CD4-positive, alpha-beta T cell (primary cell): ENCODE measurements around the gene LIN28B. TPM values are rescaled to one million over a fixed set of nuclear protein-coding genes. Genes with fewer than 3 reads are reported as not detected.
"Not testable (repeated sequence)": the region's sequence is repeated elsewhere in the genome, so short reads cannot be mapped to it uniquely, and the experiment has no call there.

ENCODE experiments used
- ATAC-seq: fragments of 200-7000 bp; cut with Tn5 transposase; one replicate; pipeline ENCODE4 v1.10.0; 2022; ENCODE audit warnings: mild to moderate bottlenecking; ENCODE audit not compliant: poor library complexity
- CTCF ChIA-PET: fragments of 350-600 bp; sonication (Branson Sonifier 250); formaldehyde crosslinking; loops from one replicate; lab custom pipeline; 2021; ENCODE audit warnings: antibody characterized with exemption, inconsistent platforms; lab: Charles Lee
- POLR2A ChIA-PET: fragments of 350-600 bp; sonication (Branson Sonifier 250); formaldehyde crosslinking; loops from one replicate; lab custom pipeline; 2021; ENCODE audit warnings: antibody characterized with exemption, inconsistent platforms; lab: Charles Lee
- DNase-seq, 14 experiments: peaks; one replicate each; pipeline ENCODE4 v3.0.0-alpha.2; 2013 to 2020; ENCODE audit warnings: mixed read lengths in 2 of 14
- H3K27ac ChIP-seq, 2 donors: one replicate each; pipeline versions ENCODE4 v1.5.1 to v1.7.0; 2013; ENCODE audit warnings: low read length in 2 of 2, low read depth in 1 of 2, mild to moderate bottlenecking in 1 of 2
- H3K27me3 ChIP-seq, 2 experiments: 1 replicate in 1 of 2; 2 replicates in 1 of 2; pipeline versions ENCODE4 v1.6.1 to v1.7.0; 2013; ENCODE audit warnings: low read length in 2 of 2, control low read depth in 1 of 2, mild to moderate bottlenecking in 1 of 2, moderate library complexity in 1 of 2; ENCODE audit not compliant: insufficient read depth in 2 of 2, control insufficient read depth in 1 of 2
- H3K36me3 ChIP-seq: one replicate; pipeline ENCODE4 v1.6.1; 2013; ENCODE audit warnings: low read length, control low read depth; ENCODE audit not compliant: insufficient read depth
- H3K4me1 ChIP-seq: one replicate; pipeline ENCODE4 v1.6.1; 2013; ENCODE audit warnings: low read length, control low read depth; ENCODE audit not compliant: insufficient read depth
- H3K4me3 ChIP-seq: one replicate; pipeline ENCODE4 v1.5.1; 2013; ENCODE audit warnings: mild to moderate bottlenecking, low read length, moderate library complexity
- H3K9me3 ChIP-seq, 2 experiments: 1 replicate in 1 of 2; 2 replicates in 1 of 2; pipeline versions ENCODE4 v1.6.1 to v1.7.0; 2013; ENCODE audit warnings: low read length in 2 of 2, mild to moderate bottlenecking in 2 of 2, control low read depth in 1 of 2, moderate library complexity in 1 of 2; ENCODE audit not compliant: control insufficient read depth in 1 of 2, insufficient read depth in 1 of 2
- H3K27ac Mint-ChIP-seq: one replicate; pipeline ENCODE4 v1.8.0; 2020; ENCODE audit warnings: mixed read lengths
- H3K27me3 Mint-ChIP-seq: one replicate; pipeline ENCODE4 v1.8.0; 2021; ENCODE audit warnings: mixed read lengths
- H3K36me3 Mint-ChIP-seq: one replicate; pipeline ENCODE4 v1.8.0; 2021; ENCODE audit warnings: low read depth, mixed read lengths
- H3K4me1 Mint-ChIP-seq: one replicate; pipeline ENCODE4 v1.8.0; 2021; ENCODE audit warnings: low read depth, mixed read lengths
- H3K4me3 Mint-ChIP-seq: one replicate; pipeline ENCODE4 v1.8.0; 2020; ENCODE audit warnings: mild to moderate bottlenecking, mixed read lengths
- H3K9me3 Mint-ChIP-seq: one replicate; pipeline ENCODE4 v1.8.0; 2020; ENCODE audit warnings: mixed read lengths
- intact Hi-C, 2 experiments: fragments of 100-400 bp; cut with DNase I in 1 of 2; cut with micrococcal nuclease in 1 of 2; formaldehyde crosslinking; loops; one replicate each; pipeline versions ENCODE4 v1.15.1 to v1.9.0; 2023 to 2025; cut with DNase I, micrococcal nuclease
- total RNA-seq, 174 experiments: library from RNA in 2 of 174; stranded (reverse) in 2 of 174; gene quantifications; one replicate each; pipeline ENCODE4 v1.2.3 and lab custom pipeline; 2021 to 2026
- TF ChIP-seq, protein P1 (sequence below): fragments of 200-600 bp; IDR thresholded peaks from one replicate; pipeline ENCODE4 v1.8.0; 2022; ENCODE audit warnings: antibody characterized with exemption, mild to moderate bottlenecking

The LIN28B gene
- total RNA-seq, 2 experiments from 2014 or later = not detected

- Histone ChIP-seq H3K4me3 (no peak overlapping the region), H3K9me3 (no peaks in the 10 kb centered on the region), H3K4me1 (no peaks in the 10 kb centered on the region), H3K36me3 (no peaks in the 10 kb centered on the region), H3K27me3 (no peaks in the 10 kb centered on the region), H3K27ac (no peak overlapping the region)
- peak in 2 of 14 experiments; percentile 12 to 15 for DNase-seq
- no peak for ATAC-seq
- POLR2A ChIA-PET = no interaction called here
- intact Hi-C loops = loop anchor here (2.0 to 5.0 kb wide), 4 partner anchors 285 to 395 kb away; no protein-coding TSS in a partner anchor
- CTCF ChIA-PET = interaction anchor here (1.2 kb wide), 1 partner anchor 10 kb away, joined by 3 read pairs; no protein-coding TSS in a partner anchor
- Mint-ChIP-seq H3K27me3 (peaks cover 9% of the 10 kb centered on the region), H3K4me1 (no peaks in the 10 kb centered on the region), H3K9me3 (no peaks in the 10 kb centered on the region), H3K36me3 (no peaks in the 10 kb centered on the region), H3K4me3 (no peak overlapping the region), H3K27ac (no peak overlapping the region)
- TF ChIP-seq, protein P1, sequence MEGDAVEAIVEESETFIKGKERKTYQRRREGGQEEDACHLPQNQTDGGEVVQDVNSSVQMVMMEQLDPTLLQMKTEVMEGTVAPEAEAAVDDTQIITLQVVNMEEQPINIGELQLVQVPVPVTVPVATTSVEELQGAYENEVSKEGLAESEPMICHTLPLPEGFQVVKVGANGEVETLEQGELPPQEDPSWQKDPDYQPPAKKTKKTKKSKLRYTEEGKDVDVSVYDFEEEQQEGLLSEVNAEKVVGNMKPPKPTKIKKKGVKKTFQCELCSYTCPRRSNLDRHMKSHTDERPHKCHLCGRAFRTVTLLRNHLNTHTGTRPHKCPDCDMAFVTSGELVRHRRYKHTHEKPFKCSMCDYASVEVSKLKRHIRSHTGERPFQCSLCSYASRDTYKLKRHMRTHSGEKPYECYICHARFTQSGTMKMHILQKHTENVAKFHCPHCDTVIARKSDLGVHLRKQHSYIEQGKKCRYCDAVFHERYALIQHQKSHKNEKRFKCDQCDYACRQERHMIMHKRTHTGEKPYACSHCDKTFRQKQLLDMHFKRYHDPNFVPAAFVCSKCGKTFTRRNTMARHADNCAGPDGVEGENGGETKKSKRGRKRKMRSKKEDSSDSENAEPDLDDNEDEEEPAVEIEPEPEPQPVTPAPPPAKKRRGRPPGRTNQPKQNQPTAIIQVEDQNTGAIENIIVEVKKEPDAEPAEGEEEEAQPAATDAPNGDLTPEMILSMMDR = no peak
These were observed 120.9 kb downstream of the LIN28B start for GRCh38 chr6:105077596-105078385.

GRCh38 chr6:105078386-105078708 lies 121.4 kb downstream of the LIN28B start:
- TF ChIP-seq, protein P1 = no peak
- ATAC-seq (no peak), DNase-seq (no peak)
- Histone ChIP-seq H3K36me3 (no peaks in the 10 kb centered on the region), H3K27me3 (no peaks in the 10 kb centered on the region), H3K4me1 (no peaks in the 10 kb centered on the region), H3K27ac (no peak overlapping the region), H3K4me3 (no peak overlapping the region), H3K9me3 (no peaks in the 10 kb centered on the region)
- Mint-ChIP-seq H3K4me3 (no peak overlapping the region), H3K4me1 (no peaks in the 10 kb centered on the region), H3K36me3 (no peaks in the 10 kb centered on the region), H3K9me3 (no peaks in the 10 kb centered on the region), H3K27me3 (peaks cover 6% of the 10 kb centered on the region), H3K27ac (no peak overlapping the region)
- intact Hi-C loops = loop anchor here (2.0 to 5.0 kb wide), 4 partner anchors 286 to 396 kb away; no protein-coding TSS in a partner anchor
- POLR2A ChIA-PET = no interaction called here
- CTCF ChIA-PET = no interaction called here

- DNase-seq = no peak
- Histone ChIP-seq H3K27me3 (no peaks in the 10 kb centered on the region), H3K27ac (no peak overlapping the region), H3K36me3 (no peaks in the 10 kb centered on the region), H3K4me1 (no peaks in the 10 kb centered on the region), H3K9me3 (no peaks in the 10 kb centered on the region), H3K4me3 (no peak overlapping the region)
- ATAC-seq = no peak
- no peaks in the 10 kb centered on the region for H3K36me3 Mint-ChIP-seq
- H3K4me3 Mint-ChIP-seq = no peak overlapping the region
- H3K4me1 Mint-ChIP-seq = no peaks in the 10 kb centered on the region
- intact Hi-C loops = no loop called here
- no peak overlapping the region for H3K27ac Mint-ChIP-seq
- TF ChIP-seq, protein P1 = no peak
- ChIA-PET POLR2A (no interaction called here), CTCF (interaction anchor here (1.8 kb wide), 1 partner anchor 351 kb away, joined by 3 read pairs; no protein-coding TSS in a partner anchor)
- peaks cover 5% of the 10 kb centered on the region for H3K27me3 Mint-ChIP-seq
- H3K9me3 Mint-ChIP-seq = no peaks in the 10 kb centered on the region
These were observed 123.4 kb downstream of the LIN28B start for GRCh38 chr6:105080279-105080678.

GRCh38 chr6:105081662-105082061 lies 124.8 kb downstream of the LIN28B start:
- intact Hi-C loops, CTCF ChIA-PET, H3K27ac Mint-ChIP-seq, H3K9me3 ChIP-seq, H3K36me3 Mint-ChIP-seq, H3K27ac ChIP-seq, H3K27me3 Mint-ChIP-seq, DNase-seq, H3K36me3 ChIP-seq, H3K4me1 ChIP-seq, POLR2A ChIA-PET, ATAC-seq, H3K4me1 Mint-ChIP-seq, H3K27me3 ChIP-seq, H3K4me3 Mint-ChIP-seq, H3K4me3 ChIP-seq, H3K9me3 Mint-ChIP-seq: not testable (repeated sequence)
